H1 (cell line): ENCODE data around the gene PTPRG. TPM values are rescaled to one million over a fixed set of nuclear protein-coding genes. Genes with fewer than 3 reads are reported as not detected.

Experiments
- CTCF ChIA-PET: fragments of 300-600 bp; sonication (Branson Sonifier 250); formaldehyde crosslinking; loops from one replicate; lab custom pipeline; 2021; ENCODE audit not compliant: partially characterized antibody; lab: Charles Lee
- POLR2A ChIA-PET: fragments of 300-600 bp; sonication (Branson Sonifier 250); formaldehyde crosslinking; loops from one replicate; lab custom pipeline; 2021; ENCODE audit warnings: inconsistent platforms; ENCODE audit not compliant: partially characterized antibody; lab: Charles Lee
- DNase-seq, 2 experiments: peaks; one replicate each; pipeline versions ENCODE4 v3.0.0 to v3.0.0-alpha.2; 2010 to 2022; ENCODE audit warnings: low spot score in 2 of 2, low read depth in 1 of 2, mixed read lengths in 1 of 2
- FAIRE-seq: peaks from 2 replicates; lab custom pipeline; 2011; peaks lifted over from hg19 to GRCh38; lab: Jason Lieb, UNC
- H2AFZ ChIP-seq: 2 replicates; pipeline ENCODE4 v1.8.1; 2012; ENCODE audit warnings: low read length, inconsistent platforms
- H2AK5ac ChIP-seq: 2 replicates; pipeline ENCODE4 v1.6.1; 2013; ENCODE audit warnings: low read depth, low read length
- H2BK120ac ChIP-seq: replicated peaks from 2 replicates; pipeline ENCODE3; 2013; ENCODE audit warnings: low read depth, low read length, inconsistent platforms
- H2BK12ac ChIP-seq: 2 replicates; pipeline ENCODE4 v1.6.1; 2013; ENCODE audit warnings: low read depth, low read length
- H2BK15ac ChIP-seq: 2 replicates; pipeline ENCODE4 v1.6.1; 2013; ENCODE audit warnings: low read length
- H2BK20ac ChIP-seq: 2 replicates; pipeline ENCODE4 v1.6.1; 2013; ENCODE audit warnings: low read length
- H2BK5ac ChIP-seq: 2 replicates; pipeline ENCODE4 v1.6.1; 2013; ENCODE audit warnings: low read depth, low read length
- H3K14ac ChIP-seq: 2 replicates; pipeline ENCODE4 v1.6.1; 2013; ENCODE audit warnings: inconsistent platforms; ENCODE audit not compliant: insufficient read length
- H3K18ac ChIP-seq: 2 replicates; pipeline ENCODE4 v1.6.1; 2013; ENCODE audit warnings: low read length; ENCODE audit errors: extremely low read depth
- H3K23ac ChIP-seq: 2 replicates; pipeline ENCODE4 v1.6.1; 2013; ENCODE audit warnings: inconsistent platforms; ENCODE audit not compliant: insufficient read length
- H3K23me2 ChIP-seq: 2 replicates; pipeline ENCODE4 v1.6.1; 2013; ENCODE audit warnings: low read depth, low read length
- H3K27ac ChIP-seq: 2 replicates; pipeline ENCODE4 v1.6.1; 2011; ENCODE audit warnings: low read depth, low read length, inconsistent platforms
- H3K27me3 ChIP-seq, 4 experiments: replicated peaks in 1 of 4; 1 replicate in 1 of 4; 2 replicates in 3 of 4; pipeline versions ENCODE4 v1.6.1 to v1.8.1; 2011 to 2013; ENCODE audit warnings: low read length in 3 of 4, mild to moderate bottlenecking in 3 of 4, inconsistent platforms in 2 of 4, mixed read lengths in 2 of 4, moderate library complexity in 1 of 4; ENCODE audit not compliant: control insufficient read depth in 3 of 4, insufficient read depth in 3 of 4; ENCODE audit errors: extremely low read depth in 1 of 4
- H3K36me3 ChIP-seq, 4 experiments: 2 replicates each; pipeline versions ENCODE4 v1.6.1 to v1.8.1; 2011 to 2013; ENCODE audit warnings: mild to moderate bottlenecking in 4 of 4, low read length in 3 of 4, moderate library complexity in 2 of 4, control low read depth in 1 of 4, inconsistent platforms in 1 of 4; ENCODE audit not compliant: insufficient read depth in 4 of 4, control insufficient read depth in 2 of 4
- H3K4ac ChIP-seq: replicated peaks from 2 replicates; pipeline ENCODE3; 2013; ENCODE audit warnings: low read length, low read depth, mixed read lengths, inconsistent platforms; ENCODE audit not compliant: insufficient read length
- H3K4me1 ChIP-seq, 4 experiments: replicated peaks in 1 of 4; 1 replicate in 1 of 4; 2 replicates in 3 of 4; pipeline versions ENCODE4 v1.6.1 to v1.8.1; 2011 to 2013; ENCODE audit warnings: low read length in 3 of 4, inconsistent platforms in 2 of 4, mixed read lengths in 1 of 4; ENCODE audit not compliant: insufficient read depth in 4 of 4, control insufficient read depth in 3 of 4
- H3K4me2 ChIP-seq, 2 experiments: 2 replicates each; pipeline versions ENCODE4 v1.6.1 to v1.8.1; 2011 to 2013; ENCODE audit warnings: low read depth in 2 of 2, low read length in 2 of 2, control low read depth in 1 of 2, inconsistent platforms in 1 of 2, mild to moderate bottlenecking in 1 of 2; ENCODE audit not compliant: insufficient read depth in 1 of 2
- H3K4me3 ChIP-seq, 4 experiments: fragments of 200-600, 300-600 bp in 1 of 4; sonication (generic), shearing (Covaris generic), sonication (Bioruptor Twin) in 1 of 4; 2 replicates each; pipeline versions ENCODE4 v1.5.1 to v1.8.1; 2011 to 2016; ENCODE audit warnings: low read length in 4 of 4, low read depth in 3 of 4, control low read depth in 2 of 4, inconsistent platforms in 2 of 4, mild to moderate bottlenecking in 2 of 4, mixed read lengths in 1 of 4, moderate library complexity in 1 of 4; ENCODE audit not compliant: insufficient read depth in 2 of 4; ENCODE audit errors: extremely low read depth in 1 of 4
- H3K56ac ChIP-seq: replicated peaks from 2 replicates; pipeline ENCODE3; 2013; ENCODE audit warnings: low read depth, mild to moderate bottlenecking, mixed read lengths, low read length, inconsistent platforms; ENCODE audit not compliant: insufficient read length
- H3K79me1 ChIP-seq: 2 replicates; pipeline ENCODE4 v1.6.1; 2013; ENCODE audit warnings: low read depth, low read length, control low read depth
- H3K79me2 ChIP-seq, 2 experiments: 2 replicates each; pipeline versions ENCODE4 v1.6.1 to v1.8.1; 2012 to 2013; ENCODE audit warnings: low read length in 2 of 2, mild to moderate bottlenecking in 2 of 2, inconsistent platforms in 1 of 2; ENCODE audit not compliant: insufficient read depth in 2 of 2, control insufficient read depth in 1 of 2
- H3K9ac ChIP-seq, 4 experiments: replicated peaks in 1 of 4; 1 replicate in 1 of 4; 2 replicates in 3 of 4; pipeline versions ENCODE4 v1.6.1 to v1.8.1; 2011 to 2013; ENCODE audit warnings: low read depth in 3 of 4, low read length in 3 of 4, control low read depth in 2 of 4, mild to moderate bottlenecking in 2 of 4, moderate library complexity in 2 of 4, inconsistent platforms in 1 of 4; ENCODE audit errors: extremely low read depth in 1 of 4
- H3K9me3 ChIP-seq, 2 experiments: 2 replicates each; pipeline versions ENCODE4 v1.6.1 to v1.8.1; 2012 to 2013; ENCODE audit warnings: mild to moderate bottlenecking in 2 of 2, moderate library complexity in 2 of 2, control low read depth in 1 of 2, inconsistent platforms in 1 of 2, low read depth in 1 of 2, low read length in 1 of 2, mixed read lengths in 1 of 2; ENCODE audit not compliant: insufficient read depth in 2 of 2
- H4K20me1 ChIP-seq, 2 experiments: replicated peaks in 1 of 2; 2 replicates each; pipeline versions ENCODE3 to v1.8.1; 2011 to 2013; ENCODE audit warnings: inconsistent platforms in 2 of 2, low read length in 2 of 2, mild to moderate bottlenecking in 1 of 2; ENCODE audit not compliant: insufficient read depth in 2 of 2, control insufficient read depth in 1 of 2
- H4K5ac ChIP-seq: 2 replicates; pipeline ENCODE4 v1.6.1; 2013; ENCODE audit warnings: low read length, low read depth, mixed read lengths, inconsistent platforms; ENCODE audit not compliant: insufficient read length
- H4K8ac ChIP-seq: 2 replicates; pipeline ENCODE4 v1.8.0; 2013; ENCODE audit warnings: mild to moderate bottlenecking, moderate library complexity, low read length, inconsistent platforms; ENCODE audit not compliant: insufficient read depth; ENCODE audit errors: extremely low read depth
- H4K91ac ChIP-seq: replicated peaks from 2 replicates; pipeline ENCODE3; 2013; ENCODE audit warnings: low read length, mixed read lengths, inconsistent platforms; ENCODE audit not compliant: insufficient read length
- SP2 ChIP-seq: IDR thresholded peaks from 2 replicates; pipeline ENCODE4 v1.6.1; 2012; ENCODE audit warnings: mild to moderate bottlenecking, low read length, inconsistent platforms
- TAF7 ChIP-seq: optimal IDR thresholded peaks from 2 replicates; pipeline ENCODE3; 2011; ENCODE audit warnings: low read depth, mild to moderate bottlenecking, inconsistent platforms, low read length, moderate library complexity, borderline replicate concordance
- WGBS, 2 experiments: shearing (Covaris generic) in 1 of 2; methylation state at CpG; one replicate each; pipeline versions ENCODE4 v1.1.6 to v1.1.7; 2013 to 2015; ENCODE audit warnings: low lambda C conversion rate in 2 of 2, mixed read lengths in 2 of 2, inconsistent platforms in 1 of 2, low coverage in 1 of 2, missing lambda C conversion rate in 1 of 2; ENCODE audit not compliant: insufficient replicate concordance in 2 of 2, insufficient coverage in 1 of 2, insufficient read length in 1 of 2; ENCODE audit errors: extremely low coverage in 1 of 2, missing lambda C conversion rate in 1 of 2; 5-methylcytosine and 5-hydroxymethylcytosine counted together
- polyA plus RNA-seq, 7 experiments: library from polyadenylated mRNA; depleted of rRNA in 3 of 7; stranded (reverse) in 5 of 7; unstranded in 2 of 7; fragments of >200 nt in 5 of 7; fragments of 200-250 nt in 2 of 7; gene quantifications; 1 replicate in 5 of 7; 2 replicates in 1 of 7; 4 replicates in 1 of 7; pipeline versions ENCODE4 v1.2.1 to v1.2.3, GENCODE V29; 2011 to 2013; ENCODE audit warnings: missing spikeins in 2 of 7, mixed read lengths in 2 of 7
- total RNA-seq: library from RNA; stranded (reverse); fragmentation: NEBNext Ultra II Directional; extraction: Animal tissue kit (Norgen Biotek cat#: 25700); gene quantifications from 2 replicates; pipeline ENCODE4 v1.2.1, GENCODE V29; 2021

The PTPRG gene
- total and polyA plus RNA-seq, 2 of the 8 experiments (the other 6 are each of a cell fraction or from before 2014, with no cell fraction given): 23.3 to 96.2 TPM

GRCh38 chr3:61846488-61846887 lies 285.1 kb downstream of the PTPRG start:
- H4K91ac ChIP-seq: no peak overlapping the region
- no peak overlapping the region for H2AK5ac ChIP-seq
- no peaks in the 10 kb centered on the region for H3K23me2 ChIP-seq
- no peaks in the 10 kb centered on the region for H4K20me1 ChIP-seq
- TF ChIP-seq SP2: no peak
- TF ChIP-seq TAF7: no peak
- H3K79me2 ChIP-seq: peaks cover 0 to 81% of the 10 kb centered on the region in 2 experiments; a peak in 3 of 4 replicates
- no peak overlapping the region for H2BK5ac ChIP-seq
- no peak overlapping the region for H2BK15ac ChIP-seq
- FAIRE-seq: no peak
- H3K4me1 ChIP-seq: peaks cover 6 to 21% (median 16%) of the 10 kb centered on the region in 4 experiments
- H3K27me3 ChIP-seq: no peaks in the 10 kb centered on the region
- H4K8ac ChIP-seq: no peak overlapping the region
- no peak overlapping the region for H2AFZ ChIP-seq
- no peak overlapping the region for H3K4me3 ChIP-seq
- POLR2A ChIA-PET: interaction anchor here (0.6 to 1.7 kb wide), 6 partner anchors 10 to 552 kb away, joined by 3 to 4 read pairs (median 4); no protein-coding TSS in a partner anchor
- no peak overlapping the region for H2BK120ac ChIP-seq
- H3K9me3 ChIP-seq: no peaks in the 10 kb centered on the region
- H3K79me1 ChIP-seq: no peaks in the 10 kb centered on the region; the same call in 1 of the 2 replicates
- H3K36me3 ChIP-seq: no peaks in the 10 kb centered on the region
- peak overlapping the region in 1 of 2 experiments; percentile 21; a peak in 1 of 4 replicates for H3K4me2 ChIP-seq
- no peak for DNase-seq
- no peak overlapping the region for H3K56ac ChIP-seq
- H3K27ac ChIP-seq: no peak overlapping the region
- H2BK12ac ChIP-seq: no peak overlapping the region
- 91% methylated on average over 2 of the region's 2 CpGs; no CpG with 5 or more reads in 1 of the 2 experiments for WGBS, 2 experiments
- H3K9ac ChIP-seq: no peak overlapping the region
- H2BK20ac ChIP-seq: no peak overlapping the region
- no peak overlapping the region for H4K5ac ChIP-seq
- H3K14ac ChIP-seq: no peak overlapping the region
- 0 out of 2 replicates have a peak overlapping the region, but pooled peaks have one; percentile 27 for H3K18ac ChIP-seq
- no peak overlapping the region for H3K4ac ChIP-seq
- CTCF ChIA-PET: interaction anchor here (0.7 to 1.4 kb wide), 5 partner anchors 11 to 100 kb away, joined by 3 to 4 read pairs (median 3); no protein-coding TSS in a partner anchor
- no peak overlapping the region for H3K23ac ChIP-seq
